GM19467 (cell line): Measurements from ENCODE around the gene PLXNA4.

Source experiments
- ATAC-seq: cut with Tn5 transposase; IDR thresholded peaks from one replicate; pipeline ENCODE4 v1.9.1; 2021; ENCODE audit warnings: mild to moderate bottlenecking, moderate library complexity; ENCODE audit not compliant: unreplicated experiment

The PLXNA4 gene

DNA sequence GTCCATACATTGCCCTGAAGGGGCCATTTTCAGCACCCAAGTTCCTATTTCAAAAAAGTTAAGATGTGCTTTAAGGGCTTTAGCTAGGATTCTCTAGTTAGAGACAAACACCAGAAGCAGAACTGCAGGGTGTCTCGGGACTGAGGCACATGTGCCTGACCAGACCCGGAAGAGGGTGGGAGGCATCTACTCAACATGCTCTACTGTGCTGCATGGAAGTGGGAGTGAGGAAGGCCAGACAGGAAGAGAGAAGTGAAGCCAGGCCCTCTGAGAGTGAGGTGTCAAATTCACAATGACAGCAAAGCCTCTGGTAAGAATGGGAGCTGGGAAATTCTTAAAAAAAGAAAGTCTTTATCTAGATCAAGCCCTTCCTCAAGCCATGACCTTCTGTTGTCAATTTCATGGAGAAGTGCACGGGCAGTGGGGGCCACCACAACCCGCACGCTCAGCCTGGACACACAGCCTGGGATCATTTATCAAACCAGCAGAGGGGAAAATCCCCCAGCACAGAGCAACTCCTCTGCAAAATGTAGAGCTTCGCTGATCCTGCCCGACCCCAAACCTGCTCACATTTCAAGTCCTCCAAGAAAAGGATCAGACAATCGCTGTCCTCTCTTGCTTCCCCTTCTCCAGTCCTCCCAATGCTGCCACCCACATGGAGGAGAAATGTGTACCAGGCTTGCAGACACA is 38.7 kb downstream of the PLXNA4 start:
- no peak for ATAC-seq

- ATAC-seq = no peak
These were observed 39.4 kb downstream of the PLXNA4 start for GRCh38 chr7:132536654-132537395.

DNA sequence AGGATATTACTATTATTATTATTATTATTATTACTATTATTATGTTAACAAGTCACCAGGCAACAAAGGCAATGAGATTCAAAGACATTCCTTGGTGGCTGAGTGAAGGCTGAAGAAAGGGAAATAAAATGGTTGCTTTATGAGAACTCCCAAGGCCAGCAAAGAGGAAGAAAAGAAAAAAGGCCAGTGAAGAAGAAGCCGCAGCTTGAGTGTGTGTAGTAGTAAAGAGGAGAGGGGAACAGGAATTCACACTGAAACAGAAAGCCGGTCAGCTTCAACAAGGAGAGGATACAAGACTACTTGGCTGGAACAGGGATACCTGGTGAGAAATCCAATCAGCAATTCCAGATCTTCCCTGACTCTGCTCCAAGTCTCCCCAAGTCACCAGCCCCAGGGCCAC is 42.4 kb downstream of the PLXNA4 start:
- no peak for ATAC-seq

GRCh38 chr7:132532281-132532680 is 44.0 kb downstream of the PLXNA4 start:
- no peak for ATAC-seq

DNA sequence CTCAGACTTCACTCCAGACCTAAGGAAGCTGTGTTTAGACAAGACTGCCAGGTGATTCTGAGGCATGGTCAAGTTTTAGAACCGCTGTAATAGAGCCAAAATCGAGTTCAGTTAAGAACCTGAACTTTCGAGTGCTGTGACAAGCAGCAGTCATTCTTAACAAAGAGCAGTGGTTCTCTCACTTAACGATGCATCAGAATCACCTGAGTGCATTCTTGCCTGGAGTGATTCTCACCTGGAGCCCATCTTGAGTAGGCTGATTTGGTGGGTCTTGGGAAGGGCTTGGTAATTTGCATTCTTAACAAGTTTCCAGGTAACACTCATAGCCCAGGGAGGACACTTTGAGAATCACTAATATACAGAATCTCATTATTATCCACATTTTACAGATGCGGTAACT is 44.7 kb downstream of the PLXNA4 start:
- no peak for ATAC-seq

GRCh38 chr7:132528695-132529094 is 47.6 kb downstream of the PLXNA4 start:
- ATAC-seq = no peak

GRCh38 chr7:132527467-132528410 is 48.5 kb downstream of the PLXNA4 start:
- ATAC-seq = no peak

DNA sequence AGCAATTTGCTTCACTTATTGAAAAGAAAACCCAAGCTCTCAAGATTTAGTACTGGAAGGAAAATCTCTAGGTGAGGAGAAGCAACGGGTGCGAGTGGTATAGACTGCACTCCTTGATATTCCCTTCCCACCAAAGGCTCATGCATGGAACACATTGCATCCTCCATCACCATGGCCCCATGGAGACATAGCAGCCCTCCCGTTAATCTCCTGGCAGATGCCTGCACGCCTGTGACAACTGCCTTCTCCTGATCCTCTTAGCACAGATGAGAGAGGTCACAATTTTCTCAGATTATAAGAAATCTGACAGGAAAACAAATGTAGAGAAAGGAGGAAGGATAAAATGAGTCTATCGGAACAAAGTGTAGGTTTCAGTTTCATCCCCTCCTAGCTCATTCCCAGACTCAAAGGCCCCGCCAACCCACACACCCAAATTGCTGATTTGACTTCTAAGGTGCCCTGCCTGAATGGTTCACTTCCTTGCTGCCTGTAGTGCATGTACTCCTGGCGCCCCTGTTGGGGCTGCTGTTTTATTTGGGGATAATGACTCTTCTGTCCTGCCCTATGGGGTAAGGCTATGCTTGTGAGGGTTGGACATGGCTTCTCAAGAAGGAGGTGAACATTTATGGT is 50.0 kb downstream of the PLXNA4 start:
- no peak for ATAC-seq

DNA sequence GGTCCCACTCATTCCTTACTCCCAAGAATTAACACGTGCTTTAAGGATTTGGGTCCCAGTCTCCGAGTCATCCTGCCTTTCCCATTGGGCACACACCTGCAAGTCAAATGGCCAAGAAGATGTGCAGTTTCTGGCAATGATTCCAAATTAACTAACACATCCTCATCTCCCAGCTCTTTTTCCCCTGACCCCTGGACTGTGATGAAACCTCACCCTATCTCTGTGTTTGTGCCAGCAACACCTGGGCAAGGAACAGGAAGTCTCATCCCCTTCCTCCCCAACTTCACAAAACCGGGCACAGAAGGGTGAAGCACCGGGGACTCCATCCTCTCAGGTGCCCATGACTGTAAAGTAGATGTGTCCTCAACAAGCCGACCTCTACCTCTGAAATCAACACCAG is 54.8 kb downstream of the PLXNA4 start:
- no peak for ATAC-seq

DNA sequence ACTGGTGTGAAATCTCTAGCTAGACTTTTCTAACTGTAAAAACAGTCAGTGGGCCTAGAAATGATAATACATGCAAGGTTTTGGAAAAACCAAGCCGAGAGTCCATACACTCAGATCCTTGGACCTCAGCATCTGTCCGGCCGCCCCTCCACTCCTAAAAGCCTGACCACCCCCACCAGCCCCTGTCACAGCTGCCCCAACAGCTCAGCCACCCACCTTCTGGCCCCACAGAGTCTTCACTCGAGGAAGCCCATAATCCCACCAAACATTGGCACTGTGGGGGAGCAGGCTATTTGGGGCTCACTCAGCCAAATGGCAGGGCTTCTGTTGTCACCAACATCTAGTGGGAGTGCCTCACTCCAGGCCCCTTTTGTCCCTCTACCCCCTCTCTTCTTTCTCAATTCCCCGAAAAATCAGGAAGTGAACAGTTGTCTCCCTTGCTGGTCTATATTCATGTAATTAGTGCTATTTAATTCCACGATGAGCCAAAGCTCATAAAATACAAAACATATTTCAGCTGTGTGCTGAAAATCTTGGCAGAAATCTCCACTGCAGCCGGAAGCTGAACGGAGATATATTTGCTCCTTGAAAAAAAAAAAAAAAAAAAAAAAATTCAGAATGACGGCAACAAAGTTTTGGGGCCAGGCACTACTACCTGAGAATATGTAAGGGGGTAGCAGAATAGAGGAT is 55.5 kb downstream of the PLXNA4 start:
- no peak for ATAC-seq

GRCh38 chr7:132519936-132520335 is 56.3 kb downstream of the PLXNA4 start:
- no peak for ATAC-seq

DNA sequence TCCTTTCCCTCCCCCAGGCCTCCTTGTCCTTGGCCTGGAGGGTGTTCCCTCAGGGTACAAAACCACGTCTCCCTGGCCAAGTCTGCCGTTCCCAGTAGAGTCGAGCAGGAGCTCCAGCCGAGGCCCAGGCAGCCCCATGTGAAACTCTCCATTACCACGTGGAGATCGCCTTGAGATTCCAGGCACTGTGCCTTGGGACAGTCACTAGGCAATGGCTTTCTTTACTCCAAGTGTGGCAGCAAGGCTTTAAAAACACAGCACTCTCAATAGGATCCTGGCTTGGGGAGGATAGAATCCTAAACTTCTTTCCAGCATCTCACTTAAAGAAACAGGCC is 57.5 kb downstream of the PLXNA4 start:
- ATAC-seq = no peak

- ATAC-seq = no peak
These were observed 58.0 kb downstream of the PLXNA4 start for GRCh38 chr7:132518102-132518838.

- no peak for ATAC-seq
These were observed 60.0 kb downstream of the PLXNA4 start for GRCh38 chr7:132516042-132516840.

DNA sequence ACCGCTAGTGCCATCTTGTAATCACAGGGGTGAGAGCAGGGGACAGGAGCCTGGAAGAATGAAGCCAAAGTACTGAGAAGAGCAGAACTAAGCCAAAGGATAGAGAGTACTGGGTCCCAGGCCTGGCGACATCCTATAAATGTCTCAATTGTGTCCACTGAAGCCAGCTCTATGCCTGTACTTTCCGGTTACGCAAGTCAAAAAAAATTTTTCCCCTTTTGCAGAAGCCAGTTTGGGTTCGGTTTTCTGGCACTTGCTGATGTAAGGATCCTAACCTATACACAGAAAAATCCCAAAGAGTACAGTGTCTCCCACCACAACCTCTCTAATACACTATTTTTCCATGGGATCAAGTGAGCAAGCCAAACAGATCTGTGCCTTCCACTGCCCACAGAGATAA is 61.1 kb downstream of the PLXNA4 start:
- ATAC-seq = no peak

- ATAC-seq = no peak
These were observed 61.8 kb downstream of the PLXNA4 start for GRCh38 chr7:132514430-132514829.

DNA sequence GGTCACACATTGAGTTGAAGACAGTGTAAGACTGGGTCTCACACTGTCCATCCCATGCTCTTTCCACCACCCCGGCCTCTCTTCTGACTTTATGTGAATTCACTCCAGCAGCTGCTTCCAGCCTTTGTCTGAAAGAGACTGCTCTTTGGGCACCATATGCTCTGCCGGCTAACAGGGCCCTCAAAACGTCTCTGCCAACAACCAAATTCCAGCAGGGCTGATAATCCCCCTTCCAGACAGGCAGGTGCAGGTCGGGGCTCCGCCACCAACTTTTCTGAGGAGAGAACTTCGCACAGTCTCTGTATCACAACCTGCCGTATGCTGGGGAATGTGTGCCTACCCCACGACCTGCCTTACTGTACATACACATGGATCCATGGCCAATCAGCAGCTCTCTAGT is 64.3 kb downstream of the PLXNA4 start:
- ATAC-seq = no peak

- no peak for ATAC-seq
These were observed 64.9 kb downstream of the PLXNA4 start for GRCh38 chr7:132511387-132511786.

DNA sequence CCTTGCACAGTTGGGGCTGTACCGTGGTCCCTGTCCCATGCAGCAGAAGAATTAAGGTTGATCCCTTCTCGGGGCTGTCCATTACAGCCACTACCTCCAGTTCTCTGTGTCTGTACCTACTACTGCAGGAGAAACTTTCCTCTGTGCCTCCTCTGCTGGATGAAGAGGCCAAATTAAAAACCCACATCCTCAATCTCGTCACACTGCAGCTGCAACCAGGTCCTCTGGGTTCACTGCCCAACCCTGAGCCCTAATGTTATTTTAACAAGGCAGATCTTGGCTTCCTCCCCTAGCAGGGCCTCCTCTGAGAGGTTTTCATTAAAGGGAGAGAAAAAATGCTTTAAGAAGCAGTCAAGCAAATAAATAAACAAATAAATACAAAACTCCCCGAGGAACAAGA is 66.6 kb downstream of the PLXNA4 start:
- no peak for ATAC-seq
